Measurements from ENCODE around the gene SPRING1.

Gene SPRING1, protein sequence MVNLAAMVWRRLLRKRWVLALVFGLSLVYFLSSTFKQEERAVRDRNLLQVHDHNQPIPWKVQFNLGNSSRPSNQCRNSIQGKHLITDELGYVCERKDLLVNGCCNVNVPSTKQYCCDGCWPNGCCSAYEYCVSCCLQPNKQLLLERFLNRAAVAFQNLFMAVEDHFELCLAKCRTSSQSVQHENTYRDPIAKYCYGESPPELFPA

DNA sequence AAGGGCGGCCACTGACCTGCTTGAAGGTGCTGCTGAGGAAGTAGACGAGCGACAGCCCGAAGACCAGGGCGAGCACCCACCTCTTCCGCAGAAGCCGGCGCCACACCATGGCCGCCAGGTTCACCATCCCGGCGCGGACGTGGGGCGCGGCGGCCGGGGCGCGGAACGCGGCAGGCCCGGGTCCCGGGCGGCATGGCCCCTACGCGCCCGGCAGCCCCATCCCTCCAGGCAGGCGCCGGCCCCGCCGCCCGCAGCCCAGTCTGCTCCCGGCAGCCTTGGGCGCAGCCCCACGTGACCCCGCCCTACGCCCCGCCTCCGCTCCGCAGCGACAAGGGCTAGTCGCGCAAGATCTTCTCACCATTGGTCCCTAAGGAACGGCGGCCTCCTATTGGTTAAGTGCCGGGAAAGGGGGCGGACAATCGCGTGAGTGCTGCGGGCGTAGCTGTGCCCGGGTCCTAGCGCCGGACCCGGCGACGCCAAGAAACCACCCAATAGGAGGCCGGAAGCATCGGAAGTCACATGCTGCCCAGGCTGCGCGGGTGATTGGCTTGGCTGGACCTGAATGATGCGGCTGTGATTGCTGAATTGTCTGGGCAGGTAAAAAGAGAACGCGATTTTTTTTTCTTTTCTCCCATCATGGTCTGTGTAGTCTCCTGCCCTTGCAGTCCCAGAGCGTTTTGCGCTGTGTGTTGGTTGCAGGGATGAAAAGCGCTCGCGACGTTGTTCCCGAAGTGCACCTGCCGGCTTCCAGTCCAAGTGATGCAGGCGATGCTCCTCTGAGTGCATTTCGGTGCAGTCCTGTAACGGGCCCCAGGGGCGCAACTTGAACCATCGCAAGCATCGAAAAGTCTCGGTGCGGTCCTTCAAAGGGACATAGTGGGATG lies at the start of gene SPRING1, which contains the start of gene RNFT2:
Gene SPRING1, minus strand, starts transcription at position 296 of the 884 bp plus-strand sequence. Its CDS starts 169 bp downstream, at position 127.
Gene RNFT2, plus strand, starts transcription at position 542 of the 884 bp plus-strand sequence. CDS start 2,183 bp downstream, outside the sequence.
- peak within 1 kb of the TSS; percentile 81 for H3K27ac Mint-ChIP-seq
- H3K27me3 Mint-ChIP-seq: no peaks in the 10 kb centered on the region
- peaks cover 2% of the 10 kb centered on the region for H3K36me3 Mint-ChIP-seq
- H3K4me1 Mint-ChIP-seq (ENCODE audit: low read depth): peaks cover 34% of the 10 kb centered on the region
- H3K4me3 Mint-ChIP-seq: peak within 1 kb of the TSS; percentile 94
- H3K9me3 Mint-ChIP-seq (ENCODE audit: low read depth): no peaks in the 10 kb centered on the region

DNA sequence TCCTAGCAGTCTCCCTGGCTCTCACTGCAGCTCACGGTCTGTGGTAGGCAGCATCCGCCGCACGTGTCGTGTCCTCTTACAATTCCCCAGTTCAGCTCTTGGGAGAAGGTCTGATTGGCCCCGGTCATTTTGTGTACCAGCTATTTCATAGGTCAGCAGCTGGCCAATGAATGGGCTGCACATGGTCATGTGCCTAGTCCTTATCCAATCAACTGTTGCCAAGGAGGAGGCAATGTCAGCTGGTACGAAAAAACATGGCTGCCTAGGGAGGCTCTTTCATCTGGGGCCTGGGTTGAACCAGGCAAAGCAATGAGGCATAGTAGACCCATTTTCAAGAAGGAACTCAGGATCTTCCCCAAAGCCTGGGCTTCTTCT lies 46.4 kb upstream of the SPRING1 start:
- Mint-ChIP-seq H3K9me3 (ENCODE audit: low read depth) (no peaks in the 10 kb centered on the region), H3K27me3 (no peaks in the 10 kb centered on the region), H3K4me1 (ENCODE audit: low read depth) (no peaks in the 10 kb centered on the region), H3K36me3 (peaks cover 31% of the 10 kb centered on the region), H3K27ac (no peak overlapping the region), H3K4me3 (no peak overlapping the region)

DNA sequence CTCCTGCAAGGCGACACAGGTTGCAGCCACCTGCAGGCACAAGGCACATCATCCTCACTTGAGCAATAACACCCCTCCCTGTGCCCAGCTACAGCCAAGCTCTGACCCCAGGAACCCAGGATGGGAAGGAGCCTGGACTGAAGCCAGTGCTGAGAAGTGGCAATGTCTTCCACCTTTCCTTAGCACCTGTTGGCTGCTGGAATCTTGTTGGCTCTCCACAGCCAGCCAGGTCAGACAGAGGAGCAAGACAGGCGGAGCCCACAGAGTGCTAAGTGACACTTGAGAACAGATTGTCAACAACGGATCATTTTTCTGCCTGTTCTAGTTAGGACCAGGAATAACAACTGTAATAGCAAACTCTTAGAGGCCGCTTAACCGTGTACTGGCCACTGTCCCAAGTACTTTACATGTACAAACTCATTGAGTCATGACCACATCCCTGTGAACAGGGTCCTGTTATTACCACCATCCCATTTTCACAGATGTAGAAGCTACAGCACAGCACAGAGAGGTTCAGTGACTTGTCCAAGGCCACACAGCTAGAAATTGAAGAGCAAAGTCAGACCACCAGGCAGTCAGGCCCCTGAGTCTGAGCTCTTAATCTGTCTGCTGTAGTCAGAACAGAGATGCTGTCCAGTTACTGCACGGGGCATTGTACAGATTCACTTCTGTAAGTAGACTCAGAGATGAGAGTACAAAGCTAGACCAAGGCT lies 45.8 kb upstream of the SPRING1 start:
- Mint-ChIP-seq H3K4me3 (no peak overlapping the region), H3K4me1 (ENCODE audit: low read depth) (no peaks in the 10 kb centered on the region), H3K27me3 (no peaks in the 10 kb centered on the region), H3K9me3 (ENCODE audit: low read depth) (no peaks in the 10 kb centered on the region), H3K36me3 (peaks cover 33% of the 10 kb centered on the region), H3K27ac (no peak overlapping the region)

DNA sequence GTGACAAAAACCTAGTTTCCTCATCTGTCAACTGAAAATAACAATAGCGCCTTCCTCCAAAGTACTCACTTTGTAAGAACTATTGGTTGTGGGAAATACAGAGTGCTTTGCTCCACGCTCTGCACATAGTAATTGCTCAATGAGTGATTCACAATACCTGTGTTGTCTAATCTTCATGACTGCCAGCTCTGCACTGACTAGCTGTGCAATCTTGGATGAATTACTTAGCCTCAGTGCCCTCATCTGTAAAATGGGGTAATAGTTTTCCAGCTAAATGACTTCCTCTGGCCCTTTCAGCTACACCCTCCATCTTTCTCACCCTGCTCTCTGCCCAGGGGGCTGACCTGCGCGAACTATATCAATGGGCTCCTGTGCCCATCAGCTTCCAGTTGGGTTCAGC lies 43.1 kb upstream of the SPRING1 start:
- no peak overlapping the region for H3K4me3 Mint-ChIP-seq
- H3K27me3 Mint-ChIP-seq: no peaks in the 10 kb centered on the region
- H3K27ac Mint-ChIP-seq: no peak overlapping the region
- peaks cover 25% of the 10 kb centered on the region for H3K36me3 Mint-ChIP-seq
- no peaks in the 10 kb centered on the region for H3K4me1 Mint-ChIP-seq (ENCODE audit: low read depth)
- H3K9me3 Mint-ChIP-seq (ENCODE audit: low read depth): no peaks in the 10 kb centered on the region

DNA sequence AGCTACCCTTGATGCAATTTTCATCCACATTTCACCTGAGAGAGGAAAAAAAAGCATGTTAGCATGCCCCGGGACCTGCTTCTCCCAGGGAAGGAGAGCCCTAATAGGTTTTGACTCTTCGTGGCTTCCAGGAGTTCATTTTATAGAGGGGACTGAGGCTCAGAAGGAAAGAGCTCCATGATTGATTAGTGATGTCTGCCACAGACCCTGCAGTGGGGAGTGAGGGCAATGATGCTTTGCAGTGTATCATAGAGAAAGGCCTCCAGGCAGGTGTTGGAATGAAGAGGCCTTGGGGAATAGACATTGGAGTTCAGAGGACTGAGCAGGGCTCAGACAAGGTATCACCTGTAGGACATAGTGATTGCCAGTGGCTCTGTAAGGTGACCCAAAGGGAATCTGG lies 41.7 kb upstream of the SPRING1 start:
- no peaks in the 10 kb centered on the region for H3K27me3 Mint-ChIP-seq
- H3K36me3 Mint-ChIP-seq: peaks cover 19% of the 10 kb centered on the region
- H3K4me3 Mint-ChIP-seq: no peak overlapping the region
- H3K27ac Mint-ChIP-seq: no peak overlapping the region
- no peaks in the 10 kb centered on the region for H3K9me3 Mint-ChIP-seq (ENCODE audit: low read depth)
- no peaks in the 10 kb centered on the region for H3K4me1 Mint-ChIP-seq (ENCODE audit: low read depth)

DNA sequence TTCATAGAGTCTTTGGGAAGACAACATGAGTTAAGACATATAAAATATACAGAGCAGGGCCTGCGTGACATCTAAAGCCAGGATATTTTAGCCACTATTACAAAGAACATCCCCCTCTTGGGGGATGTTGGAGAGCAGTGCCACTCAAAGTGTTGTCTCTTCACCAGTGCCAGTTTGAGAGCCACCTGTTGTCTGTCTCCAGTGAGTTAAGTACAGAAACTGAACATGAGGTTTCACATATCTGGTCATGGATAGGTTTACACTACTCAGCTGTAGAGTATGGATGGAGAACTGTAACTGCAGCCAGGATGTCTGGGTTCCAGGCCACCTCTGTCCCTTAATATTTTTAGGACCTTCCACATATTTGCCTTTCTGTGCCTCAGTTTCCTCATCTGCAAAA lies 39.4 kb upstream of the SPRING1 start:
- peaks cover 15% of the 10 kb centered on the region for H3K36me3 Mint-ChIP-seq
- no peaks in the 10 kb centered on the region for H3K27me3 Mint-ChIP-seq
- no peak overlapping the region for H3K4me3 Mint-ChIP-seq
- H3K9me3 Mint-ChIP-seq (ENCODE audit: low read depth): no peaks in the 10 kb centered on the region
- peaks cover 5% of the 10 kb centered on the region for H3K4me1 Mint-ChIP-seq (ENCODE audit: low read depth)
- no peak overlapping the region for H3K27ac Mint-ChIP-seq

DNA sequence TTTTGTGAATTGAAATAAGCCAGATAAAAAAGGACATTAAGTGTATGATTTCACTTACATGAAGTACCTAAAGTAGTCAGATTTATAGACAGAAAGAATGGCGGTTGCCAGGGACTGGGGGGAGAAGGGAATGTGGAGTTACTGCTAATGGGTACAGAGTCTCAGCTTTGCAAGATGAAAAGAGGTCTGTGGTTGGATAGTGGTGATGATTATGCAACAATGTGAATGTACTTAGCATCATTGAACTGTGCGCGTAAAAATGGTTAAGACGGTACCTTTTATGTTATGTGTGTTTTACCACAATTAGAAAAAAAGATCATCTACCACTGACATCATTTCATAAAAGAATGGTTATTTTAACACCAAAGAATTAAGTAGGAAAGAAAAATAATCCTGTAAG lies 36.2 kb upstream of the SPRING1 start:
- no peaks in the 10 kb centered on the region for H3K27me3 Mint-ChIP-seq
- H3K27ac Mint-ChIP-seq: no peak overlapping the region
- peaks cover 5% of the 10 kb centered on the region for H3K4me1 Mint-ChIP-seq (ENCODE audit: low read depth)
- peaks cover 9% of the 10 kb centered on the region for H3K36me3 Mint-ChIP-seq
- H3K9me3 Mint-ChIP-seq (ENCODE audit: low read depth): no peaks in the 10 kb centered on the region
- H3K4me3 Mint-ChIP-seq: no peak overlapping the region

DNA sequence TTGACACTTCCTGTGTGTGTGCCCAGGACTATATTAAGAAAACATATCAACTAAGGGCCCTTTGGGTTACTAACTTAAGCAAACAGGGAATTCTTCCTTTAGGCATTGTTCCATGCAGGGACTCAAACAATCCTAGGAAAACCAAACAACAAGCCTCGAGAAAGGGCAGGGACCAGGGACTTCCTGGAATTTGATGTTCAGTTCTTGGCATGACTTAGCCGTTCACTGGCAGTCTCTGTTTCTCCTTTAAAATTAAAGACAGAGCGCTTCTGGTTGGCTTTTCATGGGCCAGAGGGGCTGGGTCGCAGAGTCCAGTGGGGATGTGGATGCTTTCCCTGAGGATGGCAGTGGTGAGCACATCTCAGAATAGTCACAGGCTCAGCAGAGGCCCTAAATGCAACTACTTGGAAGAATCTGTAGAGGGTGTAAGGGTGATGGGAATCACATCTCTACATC lies 35.4 kb upstream of the SPRING1 start:
- Mint-ChIP-seq H3K36me3 (peaks cover 9% of the 10 kb centered on the region), H3K4me3 (no peak overlapping the region), H3K4me1 (ENCODE audit: low read depth) (peaks cover 5% of the 10 kb centered on the region), H3K27ac (no peak overlapping the region), H3K27me3 (no peaks in the 10 kb centered on the region), H3K9me3 (ENCODE audit: low read depth) (no peaks in the 10 kb centered on the region)

DNA sequence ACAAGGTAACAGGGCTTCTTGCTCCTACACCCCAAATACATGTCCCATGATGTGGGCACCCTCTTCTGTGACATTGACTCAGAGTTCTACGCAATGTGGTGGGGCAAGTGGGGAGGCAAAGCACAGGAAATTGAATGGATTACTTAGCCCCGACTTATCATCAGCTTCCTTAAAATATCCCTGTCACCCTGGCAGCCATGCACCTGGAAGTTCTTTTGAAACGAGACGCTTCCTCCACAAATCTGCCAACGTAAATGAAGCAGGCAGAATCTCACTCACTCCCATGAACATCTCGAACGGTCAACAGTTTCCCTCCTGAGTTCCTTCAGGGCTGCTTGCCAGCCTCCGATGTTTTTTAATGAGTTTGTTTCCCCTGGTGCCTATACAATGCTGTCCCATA lies 33.8 kb upstream of the SPRING1 start:
- Mint-ChIP-seq H3K36me3 (peaks cover 11% of the 10 kb centered on the region), H3K27ac (no peak overlapping the region), H3K4me1 (ENCODE audit: low read depth) (peaks cover 5% of the 10 kb centered on the region), H3K27me3 (no peaks in the 10 kb centered on the region), H3K4me3 (no peak overlapping the region), H3K9me3 (ENCODE audit: low read depth) (no peaks in the 10 kb centered on the region)

DNA sequence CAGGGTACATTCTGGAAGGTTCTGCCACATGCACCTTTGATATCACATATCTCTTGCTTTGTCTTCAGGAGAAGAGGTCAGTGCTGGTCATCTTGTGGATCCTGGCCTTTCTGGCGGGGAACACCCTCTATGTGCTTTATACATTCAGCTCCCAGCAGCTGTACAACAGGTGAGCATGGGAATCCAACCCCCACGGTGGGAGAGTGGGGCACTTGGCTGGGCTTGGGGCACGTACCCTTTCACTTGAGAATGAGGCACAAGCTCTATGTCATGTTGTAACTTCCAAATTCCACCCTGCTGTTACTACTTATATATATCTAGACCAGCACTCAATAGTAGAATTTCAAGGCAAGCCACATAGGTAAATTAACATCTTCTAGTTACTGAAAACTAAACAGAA lies 28.9 kb upstream of the SPRING1 start:
- no peaks in the 10 kb centered on the region for H3K4me1 Mint-ChIP-seq (ENCODE audit: low read depth)
- H3K9me3 Mint-ChIP-seq (ENCODE audit: low read depth): no peaks in the 10 kb centered on the region
- H3K27ac Mint-ChIP-seq: no peak overlapping the region
- no peaks in the 10 kb centered on the region for H3K27me3 Mint-ChIP-seq
- peaks cover 9% of the 10 kb centered on the region for H3K36me3 Mint-ChIP-seq
- no peak overlapping the region for H3K4me3 Mint-ChIP-seq

DNA sequence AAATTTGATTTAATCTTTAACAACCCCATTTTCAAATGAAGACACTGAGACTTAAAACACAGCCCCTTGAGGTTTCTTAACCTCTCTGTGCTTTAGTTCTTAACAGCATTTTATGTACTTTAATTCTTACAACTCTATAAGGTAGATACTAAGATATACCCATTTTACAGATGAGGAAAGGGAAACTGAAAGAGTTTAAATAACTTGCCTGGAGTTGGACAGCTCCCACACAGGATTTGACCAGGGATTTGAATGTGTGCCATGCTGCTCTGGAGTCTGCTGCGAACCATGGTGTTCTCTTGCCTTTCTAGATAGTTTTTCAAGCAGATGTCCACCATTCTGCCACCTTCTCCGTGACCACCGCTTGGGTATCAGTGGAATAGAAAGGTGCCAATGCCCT lies 28.4 kb upstream of the SPRING1 start:
- Mint-ChIP-seq H3K27ac (no peak overlapping the region), H3K27me3 (no peaks in the 10 kb centered on the region), H3K36me3 (peaks cover 9% of the 10 kb centered on the region), H3K4me1 (ENCODE audit: low read depth) (no peaks in the 10 kb centered on the region), H3K9me3 (ENCODE audit: low read depth) (no peaks in the 10 kb centered on the region), H3K4me3 (no peak overlapping the region)

DNA sequence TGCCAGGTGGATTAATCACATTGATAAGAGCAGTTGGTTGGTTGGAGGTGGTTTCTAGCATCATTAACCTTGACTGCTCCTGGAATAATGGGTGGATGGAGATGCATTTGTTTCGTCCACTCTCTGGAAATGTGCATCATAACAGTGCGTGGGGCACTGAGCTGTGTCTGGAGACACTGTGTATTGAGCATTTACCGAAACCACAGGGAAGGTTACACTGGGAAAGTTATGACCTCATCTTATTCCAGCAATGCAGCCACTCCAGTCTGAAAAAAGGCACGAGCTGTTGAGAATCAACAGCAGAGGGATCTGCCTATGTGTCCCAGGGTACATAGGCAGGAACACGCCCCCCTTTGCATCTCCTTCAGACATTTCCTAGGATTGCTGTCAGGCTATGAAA lies 27.4 kb upstream of the SPRING1 start:
- no peaks in the 10 kb centered on the region for H3K27me3 Mint-ChIP-seq
- no peak overlapping the region for H3K27ac Mint-ChIP-seq
- peaks cover 13% of the 10 kb centered on the region for H3K36me3 Mint-ChIP-seq
- no peaks in the 10 kb centered on the region for H3K4me1 Mint-ChIP-seq (ENCODE audit: low read depth)
- H3K9me3 Mint-ChIP-seq (ENCODE audit: low read depth): no peaks in the 10 kb centered on the region
- H3K4me3 Mint-ChIP-seq: no peak overlapping the region

DNA sequence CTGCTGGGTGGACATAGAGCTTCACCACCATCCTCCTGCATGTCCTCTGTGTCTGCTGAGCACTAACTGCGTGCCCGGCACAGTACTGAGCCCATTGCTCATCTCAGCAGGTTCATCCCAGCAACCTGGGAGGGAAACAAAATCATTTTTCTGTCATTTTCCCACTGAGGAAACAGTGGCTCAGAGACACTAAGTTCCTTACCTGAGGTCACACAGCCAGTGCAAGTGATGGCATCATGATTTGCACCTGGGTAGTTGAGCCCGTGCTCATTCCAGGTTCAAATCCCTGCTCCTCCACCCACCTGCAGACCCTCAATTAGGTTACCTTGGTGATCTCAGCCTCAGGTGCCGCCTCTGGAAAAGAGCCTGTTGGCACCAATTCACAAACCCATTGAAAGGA lies 23.6 kb upstream of the SPRING1 start:
- no peak overlapping the region for H3K27ac Mint-ChIP-seq
- no peaks in the 10 kb centered on the region for H3K9me3 Mint-ChIP-seq (ENCODE audit: low read depth)

DNA sequence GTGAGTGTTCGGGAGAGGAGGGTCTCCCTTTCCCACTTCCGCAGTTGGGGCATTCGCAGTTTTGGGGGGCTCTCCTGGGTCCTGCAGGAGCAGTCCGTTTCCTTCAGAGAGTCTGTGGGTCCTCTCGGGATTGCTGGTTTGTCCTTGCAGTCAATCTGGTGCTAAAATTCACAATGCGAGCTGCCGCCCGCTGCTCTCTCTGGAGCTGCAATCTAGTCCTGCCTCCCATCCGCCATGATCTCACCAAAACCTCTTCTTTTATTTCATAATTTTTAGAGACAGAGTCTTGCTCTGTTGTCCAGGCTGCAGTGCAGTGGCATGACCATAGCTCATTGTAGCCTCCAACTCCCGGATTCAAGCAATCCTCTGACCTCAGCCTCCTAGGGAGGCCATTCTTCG lies 22.8 kb upstream of the SPRING1 start:
- Mint-ChIP-seq H3K4me3 (no peak overlapping the region), H3K36me3 (peaks cover 25% of the 10 kb centered on the region), H3K27me3 (no peaks in the 10 kb centered on the region), H3K9me3 (ENCODE audit: low read depth) (no peaks in the 10 kb centered on the region), H3K4me1 (ENCODE audit: low read depth) (peaks cover 8% of the 10 kb centered on the region), H3K27ac (no peak overlapping the region)

More for the DNA sequence above, 23.6 kb upstream of the SPRING1 start:
- peaks cover 20% of the 10 kb centered on the region for H3K36me3 Mint-ChIP-seq
- H3K4me3 Mint-ChIP-seq: no peak overlapping the region
- H3K4me1 Mint-ChIP-seq (ENCODE audit: low read depth): peaks cover 8% of the 10 kb centered on the region
- H3K27me3 Mint-ChIP-seq: no peaks in the 10 kb centered on the region
